Osteoblast (primary cell): ENCODE measurements around the gene NPSR1. TPM values are rescaled to one million over a fixed set of nuclear protein-coding genes. Genes with fewer than 3 reads are reported as not detected.
A peak's percentile ranks its signal among the peaks of the same experiment; 100 is the strongest.

Experiments
- DNase-seq: peaks from one replicate; pipeline ENCODE4 v3.0.0; 2011; ENCODE audit warnings: low spot score, mixed read lengths; ENCODE audit not compliant: insufficient read length; ENCODE audit errors: missing footprints
- H2AFZ ChIP-seq: 2 replicates; pipeline ENCODE4 v1.6.0; 2011; ENCODE audit warnings: mild to moderate bottlenecking, low read length
- H3K27ac ChIP-seq: 2 replicates; pipeline ENCODE4 v1.5.1; 2011; ENCODE audit warnings: mild to moderate bottlenecking, low read depth, low read length, moderate library complexity
- H3K27me3 ChIP-seq: 2 replicates; pipeline ENCODE4 v1.6.0; 2012; ENCODE audit warnings: mild to moderate bottlenecking, control low read depth, inconsistent platforms, low read length, moderate library complexity; ENCODE audit not compliant: insufficient read depth
- H3K36me3 ChIP-seq: 2 replicates; pipeline ENCODE4 v1.5.1; 2011; ENCODE audit warnings: mild to moderate bottlenecking, low read length, control low read depth, moderate library complexity; ENCODE audit not compliant: insufficient read depth
- H3K4me1 ChIP-seq: 2 replicates; pipeline ENCODE4 v1.5.1; 2011; ENCODE audit warnings: mild to moderate bottlenecking, low read length, control low read depth, moderate library complexity; ENCODE audit not compliant: insufficient read depth
- H3K4me2 ChIP-seq: 2 replicates; pipeline ENCODE4 v1.6.0; 2011; ENCODE audit warnings: mild to moderate bottlenecking, low read length; ENCODE audit not compliant: insufficient read depth
- H3K4me3 ChIP-seq: fragments of 200-600 bp; sonication (generic); 3 replicates; pipeline ENCODE4 v1.5.1; 2012; ENCODE audit warnings: mild to moderate bottlenecking, low read length, inconsistent platforms; ENCODE audit not compliant: insufficient read depth
- H3K79me2 ChIP-seq: 2 replicates; pipeline ENCODE4 v1.6.0; 2012; ENCODE audit warnings: mild to moderate bottlenecking, low read length, control low read depth, inconsistent platforms; ENCODE audit not compliant: insufficient read depth
- H3K9me3 ChIP-seq: 2 replicates; pipeline ENCODE4 v1.5.1; 2011; ENCODE audit warnings: low read depth, low read length, control low read depth
- H4K20me1 ChIP-seq: 2 replicates; pipeline ENCODE4 v1.6.0; 2012; ENCODE audit warnings: mild to moderate bottlenecking, low read length, control low read depth; ENCODE audit not compliant: insufficient read depth
- total RNA-seq: library from RNA; depleted of rRNA; stranded (reverse); fragments of >200 nt; gene quantifications from 2 replicates; pipeline ENCODE4 v1.2.3, GENCODE V29; 2012
- TF ChIP-seq, protein P1 (sequence below): IDR thresholded peaks from 2 replicates; pipeline ENCODE4 v1.5.1; 2011; ENCODE audit warnings: mild to moderate bottlenecking, low read depth, low read length, moderate library complexity; ENCODE audit errors: extremely low read depth

Gene NPSR1
- total RNA-seq, 1 donor: not detected

DNA sequence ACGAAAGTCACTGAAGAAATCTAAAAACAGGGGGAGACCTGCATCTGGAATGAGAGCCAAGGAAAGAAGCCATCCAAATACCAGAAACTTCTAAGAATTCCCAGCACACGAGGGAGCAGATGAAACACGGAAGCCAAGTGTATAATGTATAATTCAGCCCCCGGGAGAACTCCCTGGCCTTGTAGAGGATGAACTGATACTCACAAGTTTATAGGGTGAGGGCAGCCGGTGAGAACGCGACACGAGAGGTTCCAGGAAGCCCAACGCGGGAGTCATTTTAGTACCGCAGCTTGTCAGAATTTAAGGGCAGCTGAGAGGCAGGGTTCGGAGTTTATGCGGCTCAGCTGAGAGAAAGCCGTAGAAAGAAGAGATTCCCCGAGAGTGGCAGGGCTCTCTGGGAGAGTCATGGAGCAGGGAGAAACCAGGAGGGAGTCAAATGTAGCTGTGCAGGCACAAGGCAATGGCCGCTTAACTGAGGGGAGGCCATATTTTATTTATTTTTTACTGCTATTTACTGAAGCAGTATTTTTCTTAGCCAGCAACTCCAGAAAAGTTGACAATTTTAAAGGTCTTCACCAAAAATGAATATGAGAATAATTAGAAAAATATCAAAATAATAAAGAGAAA lies 164.0 kb downstream of the NPSR1 start:
- H3K79me2 ChIP-seq: no peaks in the 10 kb centered on the region

DNA sequence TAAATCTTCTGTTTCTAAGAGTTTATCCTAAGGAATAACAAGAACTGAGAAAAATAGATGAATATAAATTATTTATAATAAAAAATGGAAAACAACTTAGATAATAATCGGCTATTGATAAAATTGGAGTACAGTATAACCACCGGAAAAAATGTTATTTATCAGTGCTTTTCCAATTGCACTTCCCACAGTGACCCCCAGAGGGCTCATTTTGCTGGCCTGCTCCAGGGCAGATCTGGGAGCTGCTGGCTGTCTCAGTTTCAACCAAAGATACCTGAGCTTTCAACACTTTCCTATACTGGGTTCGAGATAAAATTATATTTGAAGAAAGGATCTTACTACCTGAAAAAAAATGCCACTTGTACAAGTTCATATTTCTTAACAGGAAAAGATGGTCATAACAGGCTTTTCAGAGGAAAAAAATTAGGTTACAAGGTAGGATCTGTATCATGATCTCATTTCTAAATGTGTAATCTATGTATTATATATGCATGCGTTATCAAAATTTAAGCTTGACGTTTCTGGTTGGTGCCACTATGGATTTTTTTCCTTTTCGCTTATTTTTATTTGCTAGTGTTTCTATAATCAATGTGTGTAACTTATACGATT lies 165.7 kb downstream of the NPSR1 start:
- H3K4me2 ChIP-seq: no peak overlapping the region
- no peak overlapping the region for H3K27ac ChIP-seq
- no peaks in the 10 kb centered on the region for H3K79me2 ChIP-seq
- TF ChIP-seq, protein P1, sequence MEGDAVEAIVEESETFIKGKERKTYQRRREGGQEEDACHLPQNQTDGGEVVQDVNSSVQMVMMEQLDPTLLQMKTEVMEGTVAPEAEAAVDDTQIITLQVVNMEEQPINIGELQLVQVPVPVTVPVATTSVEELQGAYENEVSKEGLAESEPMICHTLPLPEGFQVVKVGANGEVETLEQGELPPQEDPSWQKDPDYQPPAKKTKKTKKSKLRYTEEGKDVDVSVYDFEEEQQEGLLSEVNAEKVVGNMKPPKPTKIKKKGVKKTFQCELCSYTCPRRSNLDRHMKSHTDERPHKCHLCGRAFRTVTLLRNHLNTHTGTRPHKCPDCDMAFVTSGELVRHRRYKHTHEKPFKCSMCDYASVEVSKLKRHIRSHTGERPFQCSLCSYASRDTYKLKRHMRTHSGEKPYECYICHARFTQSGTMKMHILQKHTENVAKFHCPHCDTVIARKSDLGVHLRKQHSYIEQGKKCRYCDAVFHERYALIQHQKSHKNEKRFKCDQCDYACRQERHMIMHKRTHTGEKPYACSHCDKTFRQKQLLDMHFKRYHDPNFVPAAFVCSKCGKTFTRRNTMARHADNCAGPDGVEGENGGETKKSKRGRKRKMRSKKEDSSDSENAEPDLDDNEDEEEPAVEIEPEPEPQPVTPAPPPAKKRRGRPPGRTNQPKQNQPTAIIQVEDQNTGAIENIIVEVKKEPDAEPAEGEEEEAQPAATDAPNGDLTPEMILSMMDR: peak; percentile 88
- no peaks in the 10 kb centered on the region for H4K20me1 ChIP-seq
- no peak overlapping the region for H2AFZ ChIP-seq
- H3K36me3 ChIP-seq: no peaks in the 10 kb centered on the region
- no peaks in the 10 kb centered on the region for H3K4me1 ChIP-seq
- DNase-seq: peak; percentile 74
- H3K27me3 ChIP-seq: no peaks in the 10 kb centered on the region
- no peak overlapping the region for H3K4me3 ChIP-seq
- H3K9me3 ChIP-seq: no peaks in the 10 kb centered on the region

More for the DNA sequence above, 164.0 kb downstream of the NPSR1 start:
- H3K4me1 ChIP-seq: no peaks in the 10 kb centered on the region
- H3K27ac ChIP-seq: no peak overlapping the region
- no peak for DNase-seq
- peak overlapping the region; percentile 36 for H2AFZ ChIP-seq
- H3K4me3 ChIP-seq: no peak overlapping the region
- TF ChIP-seq, protein P1: no peak
- H4K20me1 ChIP-seq: no peaks in the 10 kb centered on the region
- H3K27me3 ChIP-seq: no peaks in the 10 kb centered on the region
- peak overlapping the region; percentile 10 for H3K4me2 ChIP-seq
- no peaks in the 10 kb centered on the region for H3K36me3 ChIP-seq
- no peaks in the 10 kb centered on the region for H3K9me3 ChIP-seq

- Histone ChIP-seq H3K27me3 (no peaks in the 10 kb centered on the region), H3K9me3 (no peaks in the 10 kb centered on the region), H3K36me3 (no peaks in the 10 kb centered on the region), H3K27ac (no peak overlapping the region), H3K4me2 (no peak overlapping the region), H3K4me3 (no peak overlapping the region), H2AFZ (no peak overlapping the region), H4K20me1 (no peaks in the 10 kb centered on the region), H3K4me1 (no peaks in the 10 kb centered on the region), H3K79me2 (no peaks in the 10 kb centered on the region)
- TF ChIP-seq, protein P1: no peak
- no peak for DNase-seq
Observed at GRCh38 chr7:34825221-34825620, 167.2 kb downstream of the NPSR1 start.

DNA sequence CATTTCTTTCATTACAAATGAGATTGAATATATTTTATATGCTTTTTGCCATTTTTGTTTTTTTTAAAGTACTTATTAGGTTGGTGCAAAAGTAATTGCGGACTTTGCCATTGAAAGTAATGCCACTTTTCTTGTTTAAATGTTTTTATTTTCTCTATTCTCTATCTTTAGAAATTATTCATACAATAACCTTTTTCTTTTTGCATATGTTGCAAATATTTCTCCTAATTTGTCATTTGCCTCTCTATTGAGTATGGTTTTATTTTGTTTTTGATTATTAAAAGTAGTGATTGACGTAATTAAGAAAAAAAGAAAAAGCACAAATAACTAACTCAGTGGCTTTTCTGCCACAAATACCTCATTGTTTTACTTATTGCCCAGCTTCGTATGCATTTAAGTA lies 172.4 kb downstream of the NPSR1 start:
- Histone ChIP-seq H3K9me3 (no peaks in the 10 kb centered on the region), H2AFZ (no peak overlapping the region), H3K79me2 (no peaks in the 10 kb centered on the region), H3K4me2 (no peak overlapping the region), H3K4me1 (no peaks in the 10 kb centered on the region), H4K20me1 (no peaks in the 10 kb centered on the region), H3K27ac (no peak overlapping the region), H3K4me3 (no peak overlapping the region), H3K36me3 (no peaks in the 10 kb centered on the region), H3K27me3 (no peaks in the 10 kb centered on the region)
- no peak for DNase-seq
- TF ChIP-seq, protein P1: no peak
